ENCODE measurements around the gene SLC43A2. TPM values are rescaled to one million over a fixed set of nuclear protein-coding genes. Genes with fewer than 3 reads are reported as not detected.
A peak's percentile ranks its signal among the peaks of the same experiment; 100 is the strongest.
"Not testable (repeated sequence)": the region's sequence is repeated elsewhere in the genome, so short reads cannot be mapped to it uniquely, and the experiment has no call there.

Gene SLC43A2
- polyA plus RNA-seq, 1 of the 3 experiments (the other 2 are of a cell fraction) = 9.8 TPM

DNA sequence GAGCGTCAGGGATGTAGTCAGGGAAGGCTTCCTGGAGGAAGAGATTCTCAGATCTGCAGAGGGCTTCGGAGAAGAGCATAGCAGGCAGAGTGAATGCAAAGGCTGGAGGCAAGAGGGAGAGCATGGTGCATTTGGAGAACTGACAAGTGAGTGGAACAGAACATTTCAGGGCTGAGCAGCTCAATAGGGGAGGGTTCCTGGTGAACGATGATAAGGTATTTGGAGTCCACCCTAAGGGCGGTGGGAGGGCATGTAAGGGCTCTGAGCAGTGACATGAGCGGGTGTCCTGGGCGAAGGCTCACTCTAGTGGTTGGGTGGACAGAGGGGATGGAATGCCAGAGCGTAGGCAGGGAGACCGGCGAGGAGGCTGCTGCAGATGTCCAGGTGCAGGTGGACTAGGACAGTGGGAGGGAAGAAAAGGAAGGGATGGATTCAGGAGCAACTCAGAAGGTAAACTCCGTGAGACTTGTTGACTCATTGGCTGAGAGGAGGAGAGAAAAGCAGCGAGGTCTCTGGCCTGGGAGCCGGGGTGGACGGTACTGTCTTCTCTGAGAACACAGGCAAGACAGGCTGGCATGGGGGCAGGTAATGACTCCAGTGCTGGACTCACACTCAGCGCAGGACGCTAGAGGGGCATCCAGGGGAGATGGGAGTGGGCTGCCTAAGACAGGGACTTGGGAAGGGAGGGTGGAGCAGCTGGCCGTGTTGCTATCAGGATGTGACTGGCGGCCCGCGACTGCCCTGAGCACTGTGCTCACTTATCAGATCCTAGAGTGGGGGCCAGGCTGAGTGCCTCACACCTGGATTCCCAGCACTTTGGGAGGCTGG lies 64.6 kb downstream of the SLC43A2 start:
- H3K4me2 ChIP-seq = 0 out of 2 replicates have a peak overlapping the region, but pooled peaks have one; percentile 73
- H3K4me1 ChIP-seq (ENCODE audit: control insufficient read depth in 1 of 2, insufficient read depth in 2 of 2, low read depth in 1 of 2, low read length in 1 of 2) = peaks cover 0 to 22% of the 10 kb centered on the region in 2 experiments; a peak in 1 of 4 replicates
- H3K9ac ChIP-seq = no peak overlapping the region
- peaks cover 30% of the 10 kb centered on the region for H3K79me2 ChIP-seq (ENCODE audit: insufficient read depth)
- no peak for TF ChIP-seq FOSL2 (IDR thresholded peaks at IDR 0.05; ENCODE audit: borderline replicate concordance, low read depth)
- TF ChIP-seq FOXM1 (IDR thresholded peaks at IDR 0.05; ENCODE audit: low read depth) = no peak
- TF ChIP-seq RFX5 (IDR thresholded peaks at IDR 0.05; ENCODE audit: low read length) = no peak
- no peak for TF ChIP-seq TCF12 (IDR thresholded peaks at IDR 0.05)
- no peak for TF ChIP-seq GABPA (IDR thresholded peaks at IDR 0.05; ENCODE audit: low read depth)
- TF ChIP-seq MEF2A (IDR thresholded peaks at IDR 0.05; ENCODE audit: borderline replicate concordance, low read depth) = no peak
- TF ChIP-seq GATA2 (CRISPR knock-in tag; IDR thresholded peaks at IDR 0.05) = no peak
- TF ChIP-seq, protein P1, sequence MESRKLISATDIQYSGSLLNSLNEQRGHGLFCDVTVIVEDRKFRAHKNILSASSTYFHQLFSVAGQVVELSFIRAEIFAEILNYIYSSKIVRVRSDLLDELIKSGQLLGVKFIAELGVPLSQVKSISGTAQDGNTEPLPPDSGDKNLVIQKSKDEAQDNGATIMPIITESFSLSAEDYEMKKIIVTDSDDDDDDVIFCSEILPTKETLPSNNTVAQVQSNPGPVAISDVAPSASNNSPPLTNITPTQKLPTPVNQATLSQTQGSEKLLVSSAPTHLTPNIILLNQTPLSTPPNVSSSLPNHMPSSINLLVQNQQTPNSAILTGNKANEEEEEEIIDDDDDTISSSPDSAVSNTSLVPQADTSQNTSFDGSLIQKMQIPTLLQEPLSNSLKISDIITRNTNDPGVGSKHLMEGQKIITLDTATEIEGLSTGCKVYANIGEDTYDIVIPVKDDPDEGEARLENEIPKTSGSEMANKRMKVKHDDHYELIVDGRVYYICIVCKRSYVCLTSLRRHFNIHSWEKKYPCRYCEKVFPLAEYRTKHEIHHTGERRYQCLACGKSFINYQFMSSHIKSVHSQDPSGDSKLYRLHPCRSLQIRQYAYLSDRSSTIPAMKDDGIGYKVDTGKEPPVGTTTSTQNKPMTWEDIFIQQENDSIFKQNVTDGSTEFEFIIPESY (IDR thresholded peaks at IDR 0.05; ENCODE audit: borderline replicate concordance, low read depth) = no peak
- no peak for TF ChIP-seq TAF1 (IDR thresholded peaks at IDR 0.05; ENCODE audit: borderline replicate concordance, low read depth, low read length)
- peaks cover 0 to 2% of the 10 kb centered on the region in 2 experiments for H3K36me3 ChIP-seq (replicated peaks in 1 of 2; ENCODE audit: control insufficient read depth in 1 of 2, insufficient read depth in 2 of 2, low read length in 1 of 2)
- no peak overlapping the region for H3K4me3 ChIP-seq (ENCODE audit: low read depth in 2 of 2, low read length in 1 of 2)
- peaks cover 31% of the 10 kb centered on the region for H4K20me1 ChIP-seq (ENCODE audit: insufficient read depth)
- CTCF ChIA-PET = interaction anchor here (1.0 to 3.3 kb wide), 4 partner anchors 10 to 158 kb away, joined by 3 to 21 read pairs (median 4); no protein-coding TSS in a partner anchor
- no peak overlapping the region for H3K27ac ChIP-seq (ENCODE audit: low read depth in 2 of 2, low read length in 1 of 2)
- POLR2A ChIA-PET = no interaction called here
- 39% methylated on average over 19 of the region's 19 CpGs for WGBS (ENCODE audit: low lambda C conversion rate)
- no peaks in the 10 kb centered on the region for H3K9me2 ChIP-seq
- no peaks in the 10 kb centered on the region for H3K9me3 ChIP-seq
- no peak overlapping the region for H2AFZ ChIP-seq (ENCODE audit: low read depth)
- H3F3A ChIP-seq (replicated peaks; ENCODE audit: insufficient read depth) = no peaks in the 10 kb centered on the region
- no peak for DNase-seq
- H3K27me3 ChIP-seq (ENCODE audit: insufficient read depth) = no peaks in the 10 kb centered on the region

DNA sequence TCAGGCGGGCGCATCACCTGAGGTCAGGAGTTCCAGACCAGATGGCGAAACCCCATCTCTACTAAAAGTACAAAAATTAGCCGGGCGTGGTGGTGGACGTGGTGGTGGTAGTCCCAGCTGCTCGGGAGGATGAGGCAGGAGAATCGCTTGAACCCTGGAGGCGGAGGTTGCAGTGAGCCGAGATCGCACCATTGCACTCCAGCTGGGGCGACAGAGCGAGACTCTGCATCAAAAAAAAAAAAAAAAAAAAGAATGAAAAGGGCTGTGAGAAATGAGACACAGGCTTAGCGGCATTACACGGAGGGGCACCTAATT lies 65.2 kb downstream of the SLC43A2 start:
- DNase-seq; H3K27ac ChIP-seq (ENCODE audit: low read depth in 2 of 2, low read length in 1 of 2); H3F3A ChIP-seq (replicated peaks; ENCODE audit: insufficient read depth); H3K9me2 ChIP-seq; POLR2A ChIA-PET; H3K9me3 ChIP-seq; H3K27me3 ChIP-seq (ENCODE audit: insufficient read depth); H3K36me3 ChIP-seq (replicated peaks in 1 of 2; ENCODE audit: control insufficient read depth in 1 of 2, insufficient read depth in 2 of 2, low read length in 1 of 2); H3K9ac ChIP-seq: not testable (repeated sequence)
- WGBS (ENCODE audit: low lambda C conversion rate) = 6% methylated on average over 15 of the region's 15 CpGs
- peaks cover 0 to 22% of the 10 kb centered on the region in 2 experiments; a peak in 1 of 4 replicates for H3K4me1 ChIP-seq (ENCODE audit: control insufficient read depth in 1 of 2, insufficient read depth in 2 of 2, low read depth in 1 of 2, low read length in 1 of 2)
- peak overlapping the region; percentile 73 for H3K4me2 ChIP-seq
- peak overlapping the region; percentile 95; the same call in 1 of the 2 replicates for H2AFZ ChIP-seq (ENCODE audit: low read depth)
- H3K79me2 ChIP-seq (ENCODE audit: insufficient read depth) = peaks cover 35% of the 10 kb centered on the region
- peak overlapping the region; percentile 60 to 67; a peak in 3 of 4 replicates for H3K4me3 ChIP-seq (ENCODE audit: low read depth in 2 of 2, low read length in 1 of 2)
- CTCF ChIA-PET = interaction anchor here (1.0 to 3.3 kb wide), 4 partner anchors 11 to 158 kb away, joined by 3 to 21 read pairs (median 4); no protein-coding TSS in a partner anchor
- H4K20me1 ChIP-seq (ENCODE audit: insufficient read depth) = peaks cover 35% of the 10 kb centered on the region

Measured in SK-N-SH (cell line).